HG03196 (cell line): ENCODE measurements around the gene NR2F1.

Experiments
- ATAC-seq: cut with Tn5 transposase; IDR thresholded peaks from one replicate; pipeline ENCODE4 v1.9.1; 2021; ENCODE audit not compliant: unreplicated experiment

Gene NR2F1

GRCh38 chr5:93635991-93636390 is 53.0 kb downstream of the NR2F1 start:
- peak; percentile 74 for ATAC-seq

- ATAC-seq = no peak
These were observed 53.8 kb downstream of the NR2F1 start for GRCh38 chr5:93636837-93637236.

- no peak for ATAC-seq
These were observed 54.7 kb downstream of the NR2F1 start for GRCh38 chr5:93637697-93638096.

GRCh38 chr5:93642526-93642925 is 59.5 kb downstream of the NR2F1 start:
- no peak for ATAC-seq
